Effector memory CD4-positive, alpha-beta T cell (primary cell): ENCODE results near the gene ITGB1BP1.

ENCODE experiments used
- DNase-seq, 3 donors: peaks; one replicate each; pipeline ENCODE4 v3.0.0-alpha.2; 2020
- H3K27ac ChIP-seq: 2 replicates; pipeline ENCODE4 v1.7.0; 2013; ENCODE audit warnings: mild to moderate bottlenecking, low read length, moderate library complexity; ENCODE audit not compliant: insufficient read depth, poor library complexity, severe bottlenecking
- H3K27me3 ChIP-seq: replicated peaks from 2 replicates; pipeline ENCODE4 v1.7.0; 2013; ENCODE audit warnings: mild to moderate bottlenecking, low read length; ENCODE audit not compliant: insufficient read depth, control insufficient read depth, poor library complexity, severe bottlenecking
- H3K36me3 ChIP-seq: 2 replicates; pipeline ENCODE4 v1.7.0; 2013; ENCODE audit warnings: mild to moderate bottlenecking, low read length, moderate library complexity; ENCODE audit not compliant: control insufficient read depth, insufficient read depth
- H3K4me1 ChIP-seq: 2 replicates; pipeline ENCODE4 v1.7.0; 2013; ENCODE audit warnings: low read length, mild to moderate bottlenecking; ENCODE audit not compliant: control insufficient read depth, insufficient read depth, poor library complexity, severe bottlenecking
- H3K4me3 ChIP-seq: 2 replicates; pipeline ENCODE4 v1.7.0; 2013; ENCODE audit warnings: low read length, low read depth, mild to moderate bottlenecking; ENCODE audit not compliant: insufficient read depth, poor library complexity, severe bottlenecking
- H3K9me3 ChIP-seq: 2 replicates; pipeline ENCODE4 v1.7.0; 2013; ENCODE audit warnings: mild to moderate bottlenecking, low read length, moderate library complexity; ENCODE audit not compliant: control insufficient read depth

The ITGB1BP1 gene

GRCh38 chr2:9461079-9461478 is 37.8 kb upstream of the ITGB1BP1 start:
- DNase-seq = no peak
- H3K4me1 ChIP-seq = no peaks in the 10 kb centered on the region
- no peaks in the 10 kb centered on the region for H3K27me3 ChIP-seq
- no peak overlapping the region for H3K4me3 ChIP-seq
- peaks cover 7% of the 10 kb centered on the region for H3K36me3 ChIP-seq
- no peaks in the 10 kb centered on the region for H3K9me3 ChIP-seq
- H3K27ac ChIP-seq = no peak overlapping the region

- Histone ChIP-seq H3K27me3 (no peaks in the 10 kb centered on the region), H3K36me3 (peaks cover 7% of the 10 kb centered on the region), H3K27ac (no peak overlapping the region), H3K9me3 (no peaks in the 10 kb centered on the region), H3K4me3 (no peak overlapping the region), H3K4me1 (no peaks in the 10 kb centered on the region)
- no peak for DNase-seq
Measured at GRCh38 chr2:9460441-9461017, 37.2 kb upstream of the ITGB1BP1 start.

DNA sequence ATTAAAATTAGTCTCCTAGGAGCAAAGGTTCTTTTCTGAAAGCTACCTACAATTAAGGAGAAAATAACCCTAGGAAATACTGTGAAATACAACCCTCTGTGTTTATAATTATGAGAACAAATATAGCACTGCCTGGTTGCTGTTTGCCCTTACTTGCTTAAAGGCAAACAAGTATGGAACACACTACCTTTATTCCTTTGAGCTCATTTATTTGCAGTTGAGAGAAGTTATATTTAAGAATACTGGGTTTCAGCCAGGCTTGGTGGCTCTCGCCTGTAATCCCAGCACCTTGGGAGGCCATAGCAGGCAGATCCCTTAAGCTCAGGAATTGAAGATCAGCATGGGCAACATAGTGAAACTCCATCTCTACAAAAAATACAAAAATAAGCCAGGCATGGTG is 27.9 kb upstream of the ITGB1BP1 start:
- DNase-seq = no peak
- Histone ChIP-seq H3K27me3 (no peaks in the 10 kb centered on the region), H3K27ac (no peak overlapping the region), H3K9me3 (no peaks in the 10 kb centered on the region), H3K4me3 (no peak overlapping the region), H3K36me3 (peaks cover 20% of the 10 kb centered on the region), H3K4me1 (no peaks in the 10 kb centered on the region)

- no peak overlapping the region for H3K27ac ChIP-seq
- peaks cover 33% of the 10 kb centered on the region for H3K36me3 ChIP-seq
- H3K9me3 ChIP-seq = no peaks in the 10 kb centered on the region
- DNase-seq = no peak
- H3K27me3 ChIP-seq = no peaks in the 10 kb centered on the region
- H3K4me3 ChIP-seq = no peak overlapping the region
- H3K4me1 ChIP-seq = no peaks in the 10 kb centered on the region
Measured at GRCh38 chr2:9445089-9445488, 21.8 kb upstream of the ITGB1BP1 start.

GRCh38 chr2:9443526-9443925 is 20.2 kb upstream of the ITGB1BP1 start:
- Histone ChIP-seq H3K4me1 (no peaks in the 10 kb centered on the region), H3K9me3 (no peaks in the 10 kb centered on the region), H3K36me3 (peaks cover 36% of the 10 kb centered on the region), H3K27me3 (no peaks in the 10 kb centered on the region), H3K27ac (no peak overlapping the region), H3K4me3 (no peak overlapping the region)
- no peak for DNase-seq

GRCh38 chr2:9441556-9441955 is 18.2 kb upstream of the ITGB1BP1 start:
- no peak overlapping the region for H3K27ac ChIP-seq
- peaks cover 41% of the 10 kb centered on the region for H3K36me3 ChIP-seq
- no peak for DNase-seq
- H3K27me3 ChIP-seq = no peaks in the 10 kb centered on the region
- no peak overlapping the region for H3K4me3 ChIP-seq
- H3K9me3 ChIP-seq = no peaks in the 10 kb centered on the region
- no peaks in the 10 kb centered on the region for H3K4me1 ChIP-seq

DNA sequence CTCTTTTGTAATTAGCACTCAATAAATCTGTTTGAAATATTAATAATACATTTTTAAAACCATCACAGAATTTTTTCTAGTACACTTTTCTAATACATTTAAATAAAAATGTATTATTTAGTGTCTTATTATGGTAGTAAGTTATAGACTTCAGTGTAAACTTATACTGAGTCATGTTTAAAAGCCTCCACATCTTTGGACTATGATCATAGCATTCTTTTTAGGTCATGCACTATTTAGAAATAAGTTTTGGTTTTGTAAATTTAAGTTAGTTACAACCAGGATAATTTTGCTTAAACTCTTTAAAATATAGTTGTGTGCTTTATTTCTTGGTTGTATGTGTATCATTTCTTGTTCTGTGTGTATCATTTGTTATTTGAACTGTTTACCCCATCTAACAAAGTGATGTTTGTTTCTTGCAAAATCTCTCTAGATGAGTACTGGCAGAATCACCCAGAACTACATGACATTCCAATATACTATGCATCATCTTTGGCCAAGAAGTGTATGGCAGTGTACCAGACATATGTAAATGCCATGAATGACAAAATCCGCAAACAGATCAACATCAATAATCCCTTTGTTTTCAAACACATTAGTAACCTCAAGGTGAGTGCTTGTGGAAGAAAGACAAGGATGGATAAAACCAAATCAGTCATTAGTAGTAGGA is 16.9 kb upstream of the ITGB1BP1 start:
- Histone ChIP-seq H3K4me3 (no peak overlapping the region), H3K27me3 (no peaks in the 10 kb centered on the region), H3K4me1 (no peaks in the 10 kb centered on the region), H3K9me3 (no peaks in the 10 kb centered on the region), H3K36me3 (peaks cover 41% of the 10 kb centered on the region), H3K27ac (no peak overlapping the region)
- no peak for DNase-seq

GRCh38 chr2:9439536-9439935 is 16.2 kb upstream of the ITGB1BP1 start:
- DNase-seq = no peak
- Histone ChIP-seq H3K27me3 (no peaks in the 10 kb centered on the region), H3K9me3 (no peaks in the 10 kb centered on the region), H3K36me3 (peaks cover 41% of the 10 kb centered on the region), H3K4me1 (no peaks in the 10 kb centered on the region), H3K4me3 (no peak overlapping the region), H3K27ac (no peak overlapping the region)

- Histone ChIP-seq H3K9me3 (no peaks in the 10 kb centered on the region), H3K4me3 (no peak overlapping the region), H3K27me3 (no peaks in the 10 kb centered on the region), H3K4me1 (no peaks in the 10 kb centered on the region), H3K27ac (no peak overlapping the region), H3K36me3 (peaks cover 34% of the 10 kb centered on the region)
- no peak for DNase-seq
Measured at GRCh38 chr2:9434489-9434888, 11.2 kb upstream of the ITGB1BP1 start.

DNA sequence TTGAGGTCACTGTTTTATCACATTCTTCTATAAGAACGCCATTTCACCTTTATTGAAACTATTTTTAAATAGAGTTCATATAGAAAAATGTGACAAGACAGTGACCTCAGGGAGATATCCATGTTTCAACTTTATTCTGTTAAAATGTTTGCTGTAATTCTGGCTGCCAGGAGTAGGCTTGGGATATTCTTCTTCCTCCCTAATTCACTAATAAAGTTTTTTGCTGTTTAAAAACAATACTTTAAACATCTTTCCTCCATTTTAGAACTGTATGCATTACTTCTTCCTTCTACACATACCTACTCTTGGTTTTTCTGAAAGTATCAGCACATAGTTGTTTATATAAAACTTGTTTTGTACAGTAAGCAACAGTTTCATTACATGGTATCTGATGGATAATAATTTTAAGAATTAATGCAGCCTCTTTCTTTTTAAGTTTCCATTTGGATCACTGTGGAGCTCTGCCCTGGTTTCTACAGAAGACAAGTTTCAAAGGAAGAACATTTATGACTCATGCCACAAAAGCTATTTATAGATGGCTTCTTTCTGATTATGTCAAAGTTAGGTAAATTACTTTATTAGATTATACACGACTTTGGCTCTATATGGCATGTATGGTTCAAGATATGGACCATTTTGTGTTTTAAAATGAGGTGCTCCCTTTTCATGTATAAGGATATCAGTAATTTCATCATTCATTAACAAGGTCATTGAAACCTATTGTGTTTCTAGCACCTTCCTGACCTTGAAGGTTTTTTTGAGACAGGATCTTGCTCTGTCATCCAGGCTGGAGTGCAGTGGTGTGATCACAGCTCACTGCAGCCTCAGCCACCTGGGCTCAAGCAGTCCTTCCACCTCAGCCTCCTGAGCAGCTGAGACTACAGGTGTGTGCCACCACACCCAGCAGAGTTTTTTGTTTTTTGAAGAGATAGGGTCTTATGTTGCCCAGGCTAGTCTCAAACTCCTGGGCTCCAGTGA is 7.3 kb upstream of the ITGB1BP1 start:
- H3K4me1 ChIP-seq = no peaks in the 10 kb centered on the region

More for the DNA sequence above, 7.3 kb upstream of the ITGB1BP1 start:
- DNase-seq = no peak
- Histone ChIP-seq H3K4me3 (no peak overlapping the region), H3K9me3 (no peaks in the 10 kb centered on the region), H3K36me3 (peaks cover 29% of the 10 kb centered on the region), H3K27me3 (no peaks in the 10 kb centered on the region), H3K27ac (no peak overlapping the region)
